Measurements from ENCODE around the gene CCL25. TPM values are rescaled to one million over a fixed set of nuclear protein-coding genes. Genes with fewer than 3 reads are reported as not detected.

The CCL25 gene
- total RNA-seq, 1 donor from 2014 or later, result not detected

DNA sequence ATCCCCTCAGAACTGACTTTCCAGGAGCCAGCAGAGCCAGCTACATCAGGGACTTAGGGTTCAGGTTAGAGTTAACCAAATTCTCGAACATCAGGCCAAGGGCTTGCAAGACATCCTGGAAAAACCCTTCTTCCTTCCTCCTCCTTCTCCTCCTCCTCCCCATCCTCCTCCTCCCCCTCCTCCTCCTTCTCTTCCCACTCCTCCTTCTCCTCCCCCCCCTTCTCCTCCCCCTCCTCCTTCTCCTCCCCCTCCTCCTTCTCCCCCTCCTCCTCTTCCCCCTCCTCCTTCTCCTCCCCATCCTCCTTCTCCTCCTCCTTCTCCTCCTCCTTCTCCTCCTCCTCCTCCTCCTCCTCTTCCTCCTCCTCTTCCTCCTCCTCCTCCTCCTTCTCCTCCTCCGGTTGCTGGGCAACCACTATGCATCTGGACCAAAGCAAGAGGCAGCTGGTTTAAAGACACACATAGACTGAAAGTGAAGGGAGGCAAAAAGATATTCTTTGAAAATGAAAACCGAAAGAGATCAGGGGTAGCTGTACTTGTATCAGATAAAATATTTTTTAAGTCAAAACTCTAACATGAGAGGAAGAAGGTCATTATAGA, 5.9 kb upstream of the CCL25 start:
- H3K27me3 Mint-ChIP-seq (ENCODE audit: insufficient read depth, low read depth), result peaks cover 19% of the 10 kb centered on the region

DNA sequence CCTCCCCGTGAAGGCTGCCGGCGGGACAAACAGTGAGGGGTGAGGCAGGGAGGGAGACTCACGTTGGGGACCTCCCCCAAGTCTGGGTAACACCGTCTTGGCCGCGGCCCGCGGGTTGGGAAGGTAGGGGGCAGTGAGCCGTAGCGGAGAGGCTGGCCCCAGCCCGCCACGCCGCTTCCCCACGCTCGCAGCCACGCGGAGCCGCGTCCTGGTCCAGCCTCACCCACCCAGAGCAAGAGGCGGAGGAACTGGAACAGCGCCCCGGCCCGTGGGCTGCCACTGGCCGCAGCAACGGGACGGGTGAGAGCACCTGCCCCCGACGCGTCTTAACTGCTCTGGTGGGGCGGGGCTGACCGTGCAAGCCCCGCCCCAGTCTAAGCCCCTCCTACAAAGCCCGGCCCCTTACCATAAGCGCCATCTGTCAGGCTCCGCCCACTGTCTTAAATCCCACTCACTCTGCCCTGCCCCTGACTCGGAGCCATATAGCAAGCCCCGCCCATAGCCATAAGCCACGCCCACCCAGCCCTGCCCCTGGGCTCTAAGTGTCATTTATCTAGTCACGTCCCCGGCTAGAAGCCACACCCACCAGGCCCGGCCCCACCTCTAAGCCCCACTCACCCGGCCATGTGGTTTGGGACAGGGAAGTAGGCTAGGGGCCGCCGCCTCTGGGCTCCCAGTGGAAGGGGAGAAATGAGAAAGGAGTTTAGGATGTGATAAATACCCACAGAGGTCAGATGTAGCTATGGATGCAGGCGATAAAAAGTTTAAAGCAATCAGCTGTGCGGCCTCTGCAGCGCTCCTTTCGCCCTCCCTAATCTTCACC, 2.1 kb upstream of the CCL25 start:
- H3K4me1 ChIP-seq, result peaks cover 26% of the 10 kb centered on the region
- TF ChIP-seq EZH2phosphoT487 (IDR thresholded peaks at IDR 0.05) (no peak), EZH2 (IDR thresholded peaks at IDR 0.05) (no peak)
- TF ChIP-seq, protein P1, sequence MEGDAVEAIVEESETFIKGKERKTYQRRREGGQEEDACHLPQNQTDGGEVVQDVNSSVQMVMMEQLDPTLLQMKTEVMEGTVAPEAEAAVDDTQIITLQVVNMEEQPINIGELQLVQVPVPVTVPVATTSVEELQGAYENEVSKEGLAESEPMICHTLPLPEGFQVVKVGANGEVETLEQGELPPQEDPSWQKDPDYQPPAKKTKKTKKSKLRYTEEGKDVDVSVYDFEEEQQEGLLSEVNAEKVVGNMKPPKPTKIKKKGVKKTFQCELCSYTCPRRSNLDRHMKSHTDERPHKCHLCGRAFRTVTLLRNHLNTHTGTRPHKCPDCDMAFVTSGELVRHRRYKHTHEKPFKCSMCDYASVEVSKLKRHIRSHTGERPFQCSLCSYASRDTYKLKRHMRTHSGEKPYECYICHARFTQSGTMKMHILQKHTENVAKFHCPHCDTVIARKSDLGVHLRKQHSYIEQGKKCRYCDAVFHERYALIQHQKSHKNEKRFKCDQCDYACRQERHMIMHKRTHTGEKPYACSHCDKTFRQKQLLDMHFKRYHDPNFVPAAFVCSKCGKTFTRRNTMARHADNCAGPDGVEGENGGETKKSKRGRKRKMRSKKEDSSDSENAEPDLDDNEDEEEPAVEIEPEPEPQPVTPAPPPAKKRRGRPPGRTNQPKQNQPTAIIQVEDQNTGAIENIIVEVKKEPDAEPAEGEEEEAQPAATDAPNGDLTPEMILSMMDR (IDR thresholded peaks at IDR 0.05), result no peak
- no peaks in the 10 kb centered on the region for H3K9me3 ChIP-seq (ENCODE audit: low read depth)
- no peaks in the 10 kb centered on the region for H3K79me2 ChIP-seq (ENCODE audit: low read depth)
- peak overlapping the region; percentile 83 for H2AFZ ChIP-seq (replicated peaks)
- peaks cover 14% of the 10 kb centered on the region for H3K4me1 Mint-ChIP-seq
- DNase-seq (ENCODE audit: low spot score), result peak; percentile 99
- no peaks in the 10 kb centered on the region for H4K20me1 ChIP-seq (ENCODE audit: low read depth)
- peak overlapping the region; percentile 48 for H3K4me3 ChIP-seq
- H3K36me3 ChIP-seq, result no peaks in the 10 kb centered on the region
- H3K9ac ChIP-seq, result no peak overlapping the region
- peak overlapping the region; percentile 89 for H3K4me2 ChIP-seq
- H3F3A ChIP-seq (ENCODE audit: low read depth), result peaks cover 26% of the 10 kb centered on the region
- no peak overlapping the region for H3K27ac ChIP-seq
- no peak overlapping the region for H3K27ac Mint-ChIP-seq
- no peaks in the 10 kb centered on the region for H3K9me3 Mint-ChIP-seq
- H3K27me3 ChIP-seq, result peaks cover 24% of the 10 kb centered on the region
- peak overlapping the region; percentile 55 for H3K4me3 Mint-ChIP-seq
- no peaks in the 10 kb centered on the region for H3K36me3 Mint-ChIP-seq
- peaks cover 16% of the 10 kb centered on the region for H3K27me3 Mint-ChIP-seq (ENCODE audit: insufficient read depth, low read depth)

More for the DNA sequence above, 5.9 kb upstream of the CCL25 start:
- H3F3A ChIP-seq (ENCODE audit: low read depth), result peaks cover 6% of the 10 kb centered on the region
- H3K9ac ChIP-seq, result no peak overlapping the region
- H4K20me1 ChIP-seq (ENCODE audit: low read depth), result no peaks in the 10 kb centered on the region
- peaks cover 4% of the 10 kb centered on the region for H3K4me1 Mint-ChIP-seq
- H3K9me3 ChIP-seq (ENCODE audit: low read depth), result no peaks in the 10 kb centered on the region
- peaks cover 24% of the 10 kb centered on the region for H3K27me3 ChIP-seq
- no peak overlapping the region for H3K4me3 Mint-ChIP-seq
- H3K27ac ChIP-seq, result no peak overlapping the region
- H3K9me3 Mint-ChIP-seq, result no peaks in the 10 kb centered on the region
- H3K4me2 ChIP-seq, result no peak overlapping the region
- H3K36me3 Mint-ChIP-seq, result no peaks in the 10 kb centered on the region
- H3K4me3 ChIP-seq, result no peak overlapping the region
- TF ChIP-seq EZH2phosphoT487 (IDR thresholded peaks at IDR 0.05) (no peak), EZH2 (IDR thresholded peaks at IDR 0.05) (no peak)
- TF ChIP-seq, protein P1 (IDR thresholded peaks at IDR 0.05), result no peak
- DNase-seq (ENCODE audit: low spot score), result no peak
- no peak overlapping the region for H3K27ac Mint-ChIP-seq
- H2AFZ ChIP-seq (replicated peaks), result no peak overlapping the region
- H3K79me2 ChIP-seq (ENCODE audit: low read depth), result no peaks in the 10 kb centered on the region
- H3K4me1 ChIP-seq, result no peaks in the 10 kb centered on the region
- H3K36me3 ChIP-seq, result no peaks in the 10 kb centered on the region

DNA sequence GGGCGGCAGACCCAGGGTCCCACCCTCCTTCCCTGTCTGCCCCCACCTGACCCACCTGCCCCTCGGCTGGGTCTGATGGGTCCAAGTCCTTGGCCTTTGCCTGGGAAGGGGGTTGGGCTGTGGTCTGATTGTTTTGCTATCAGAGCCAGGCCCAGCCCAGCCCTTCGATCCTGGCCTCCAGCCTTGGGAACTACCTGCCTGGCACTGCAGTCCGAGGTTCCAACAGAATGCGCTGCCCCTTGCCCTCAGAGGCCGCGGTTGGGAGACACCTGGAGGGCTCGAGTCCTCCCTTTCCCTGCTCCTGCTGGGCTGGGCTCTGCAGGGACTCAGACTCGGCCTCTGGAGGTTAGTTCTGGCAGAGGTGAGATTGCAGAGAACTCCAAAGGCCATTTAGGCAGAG, 1.6 kb downstream of the CCL25 start:
- H3K9ac ChIP-seq, result no peak overlapping the region
- no peak overlapping the region for H3K27ac ChIP-seq
- H3K9me3 ChIP-seq (ENCODE audit: low read depth), result no peaks in the 10 kb centered on the region
- peak overlapping the region; percentile 18 for H3K4me2 ChIP-seq
- TF ChIP-seq, protein P1 (IDR thresholded peaks at IDR 0.05), result no peak
- TF ChIP-seq EZH2 (IDR thresholded peaks at IDR 0.05) (no peak), EZH2phosphoT487 (IDR thresholded peaks at IDR 0.05) (no peak)
- H3K79me2 ChIP-seq (ENCODE audit: low read depth), result no peaks in the 10 kb centered on the region
- H3K4me1 ChIP-seq, result peaks cover 26% of the 10 kb centered on the region
- H3K4me3 ChIP-seq, result no peak overlapping the region
- H3F3A ChIP-seq (ENCODE audit: low read depth), result peaks cover 35% of the 10 kb centered on the region
- Mint-ChIP-seq H3K27me3 (ENCODE audit: insufficient read depth, low read depth) (peaks cover 5% of the 10 kb centered on the region), H3K27ac (no peak overlapping the region), H3K4me3 (no peak overlapping the region), H3K4me1 (peaks cover 9% of the 10 kb centered on the region), H3K9me3 (no peaks in the 10 kb centered on the region), H3K36me3 (no peaks in the 10 kb centered on the region)
- H4K20me1 ChIP-seq (ENCODE audit: low read depth), result no peaks in the 10 kb centered on the region
- H3K27me3 ChIP-seq, result peaks cover 12% of the 10 kb centered on the region
- no peaks in the 10 kb centered on the region for H3K36me3 ChIP-seq
- peak; percentile 13 for DNase-seq (ENCODE audit: low spot score)
- H2AFZ ChIP-seq (replicated peaks), result no peak overlapping the region
